Activated naive CD4-positive, alpha-beta T cell treated with anti-CD3 and anti-CD28 coated beads, Interleukin-2, amount 50 U/mL, for 72 hours (primary cell): Measurements from ENCODE around the gene PTPN4. TPM values are rescaled to one million over a fixed set of nuclear protein-coding genes. Genes with fewer than 3 reads are reported as not detected.

Source experiments
- ATAC-seq, 2 donors: fragments of 150-1000 bp; cut with Tn5 transposase; 2 replicates each; pipeline ENCODE4 v1.10.0; 2021; ENCODE audit warnings: mild to moderate bottlenecking in 2 of 2, moderate library complexity in 2 of 2
- DNase-seq, 2 donors: peaks; one replicate each; pipeline ENCODE4 v3.0.0; 2021 to 2022; ENCODE audit warnings: low spot score in 2 of 2
- H3K27ac Mint-ChIP-seq, 2 donors: one replicate each; pipeline ENCODE4 v1.8.0; 2022; ENCODE audit warnings: mild to moderate bottlenecking in 2 of 2, mixed read lengths in 2 of 2
- H3K36me3 Mint-ChIP-seq, 2 donors: one replicate each; pipeline ENCODE4 v1.8.0; 2022; ENCODE audit warnings: mixed read lengths in 2 of 2
- H3K9me3 Mint-ChIP-seq, 2 donors: one replicate each; pipeline ENCODE4 v1.8.0; 2022; ENCODE audit warnings: mixed read lengths in 2 of 2
- total RNA-seq, 2 donors: library from RNA; stranded (reverse); gene quantifications; one replicate each; pipeline ENCODE4 v1.2.3, GENCODE V29; 2022

PTPN4 gene
- total RNA-seq, 2 donors from 2014 or later, result 27.3 to 32.9 TPM

GRCh38 chr2:119749477-119750012 lies 10.2 kb upstream of the PTPN4 start:
- DNase-seq (no peak), ATAC-seq (no peak)
- no peak overlapping the region for H3K27ac Mint-ChIP-seq
- H3K9me3 Mint-ChIP-seq, result no peaks in the 10 kb centered on the region
- H3K36me3 Mint-ChIP-seq, result no peaks in the 10 kb centered on the region

DNA sequence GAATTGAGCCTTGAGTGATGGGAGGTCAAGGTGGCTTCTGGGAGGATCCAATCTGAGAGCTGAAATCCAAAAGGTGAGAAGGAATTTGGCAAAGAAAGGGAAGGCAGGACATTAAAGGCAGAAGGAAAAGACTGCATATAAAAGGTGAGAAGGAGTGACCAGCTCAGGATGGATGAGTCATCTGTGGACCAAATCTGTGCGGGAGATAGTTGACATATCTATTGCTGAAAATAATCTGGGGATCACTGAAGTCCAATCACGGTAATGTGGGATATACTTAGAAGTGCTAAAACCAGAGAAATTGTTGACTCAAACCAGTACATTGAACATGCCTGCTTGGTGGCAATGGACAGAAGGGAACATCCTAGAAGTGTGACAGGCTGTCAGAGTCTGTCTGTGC lies 8.0 kb upstream of the PTPN4 start:
- no peaks in the 10 kb centered on the region for H3K9me3 Mint-ChIP-seq
- no peak overlapping the region for H3K27ac Mint-ChIP-seq
- DNase-seq (no peak), ATAC-seq (no peak)
- no peaks in the 10 kb centered on the region for H3K36me3 Mint-ChIP-seq

DNA sequence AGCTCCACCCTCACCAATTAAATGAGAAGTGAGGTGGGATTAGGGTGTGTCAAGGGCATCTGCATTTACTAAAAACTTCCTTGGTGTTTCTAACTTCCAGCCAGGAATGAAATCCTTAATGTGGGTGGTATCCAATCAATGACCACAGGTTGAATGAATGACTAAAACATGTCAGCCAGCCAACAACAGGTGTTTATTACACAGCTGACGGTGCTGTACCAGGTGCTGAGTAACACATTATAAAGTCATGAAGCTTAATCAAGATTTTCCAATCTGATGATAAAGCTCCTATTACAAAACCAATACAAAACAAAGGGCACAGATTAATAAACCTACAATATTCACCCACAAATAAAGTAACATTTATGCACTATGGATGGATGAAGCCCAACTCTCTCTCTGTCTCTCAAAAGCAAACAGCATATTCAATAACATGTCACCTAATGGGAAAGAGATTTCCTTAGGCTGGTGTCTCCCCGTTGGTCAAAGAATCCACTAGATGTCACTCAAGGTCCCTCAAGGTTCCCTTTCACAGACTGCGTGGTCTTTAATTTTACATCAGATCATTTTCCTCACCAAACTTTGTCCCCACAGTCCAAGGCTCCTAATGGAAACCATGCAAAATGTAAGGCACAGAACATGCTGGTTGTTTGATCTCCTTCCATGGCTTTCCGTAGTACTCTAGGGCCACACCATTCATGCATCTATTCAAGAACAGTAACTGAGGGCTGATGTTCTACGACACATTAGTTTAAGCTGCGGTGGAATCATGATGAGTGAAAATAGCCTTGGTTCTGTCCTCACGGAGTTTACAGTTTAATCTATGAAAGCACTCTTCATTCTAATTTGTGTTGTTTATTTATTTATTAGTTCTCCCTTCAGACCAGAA lies 6.4 kb upstream of the PTPN4 start:
- Mint-ChIP-seq H3K27ac (no peak overlapping the region), H3K36me3 (no peaks in the 10 kb centered on the region), H3K9me3 (no peaks in the 10 kb centered on the region)
- no peak for DNase-seq
- ATAC-seq, result peak; percentile 38 to 71

DNA sequence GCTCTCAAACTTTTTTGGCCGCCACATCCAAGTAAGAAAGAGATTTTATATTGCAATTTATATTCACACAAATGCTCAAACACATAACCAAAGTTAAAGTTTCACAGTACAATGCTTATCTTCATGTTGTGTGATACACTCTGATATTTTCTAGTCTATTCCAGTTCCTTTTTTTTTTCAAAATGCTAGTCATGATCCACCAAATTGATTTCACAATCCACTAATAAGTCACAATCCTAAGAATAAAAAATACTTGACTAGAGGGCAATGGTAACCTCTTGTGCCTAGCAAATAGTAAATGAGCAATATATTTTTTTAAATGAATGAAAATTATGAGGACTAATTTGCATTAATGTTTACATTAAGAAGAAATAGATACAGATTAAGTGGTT lies 5.8 kb upstream of the PTPN4 start:
- Mint-ChIP-seq H3K9me3 (no peaks in the 10 kb centered on the region), H3K36me3 (no peaks in the 10 kb centered on the region), H3K27ac (no peak overlapping the region)
- DNase-seq, result no peak
- no peak for ATAC-seq

- no peak for DNase-seq
- no peaks in the 10 kb centered on the region for H3K9me3 Mint-ChIP-seq
- no peak for ATAC-seq
- no peak overlapping the region for H3K27ac Mint-ChIP-seq
- peaks cover 2 to 7% of the 10 kb centered on the region in 2 donors for H3K36me3 Mint-ChIP-seq
Observed at GRCh38 chr2:119755906-119756305, 3.8 kb upstream of the PTPN4 start.

GRCh38 chr2:119756837-119757236 lies 2.9 kb upstream of the PTPN4 start:
- no peaks in the 10 kb centered on the region for H3K9me3 Mint-ChIP-seq
- DNase-seq (peak; percentile 20 to 60), ATAC-seq (peak; percentile 14 to 28)
- peak overlapping the region in 1 of 2 donors; percentile 40 for H3K27ac Mint-ChIP-seq
- H3K36me3 Mint-ChIP-seq, result peaks cover 6 to 10% of the 10 kb centered on the region in 2 donors

DNA sequence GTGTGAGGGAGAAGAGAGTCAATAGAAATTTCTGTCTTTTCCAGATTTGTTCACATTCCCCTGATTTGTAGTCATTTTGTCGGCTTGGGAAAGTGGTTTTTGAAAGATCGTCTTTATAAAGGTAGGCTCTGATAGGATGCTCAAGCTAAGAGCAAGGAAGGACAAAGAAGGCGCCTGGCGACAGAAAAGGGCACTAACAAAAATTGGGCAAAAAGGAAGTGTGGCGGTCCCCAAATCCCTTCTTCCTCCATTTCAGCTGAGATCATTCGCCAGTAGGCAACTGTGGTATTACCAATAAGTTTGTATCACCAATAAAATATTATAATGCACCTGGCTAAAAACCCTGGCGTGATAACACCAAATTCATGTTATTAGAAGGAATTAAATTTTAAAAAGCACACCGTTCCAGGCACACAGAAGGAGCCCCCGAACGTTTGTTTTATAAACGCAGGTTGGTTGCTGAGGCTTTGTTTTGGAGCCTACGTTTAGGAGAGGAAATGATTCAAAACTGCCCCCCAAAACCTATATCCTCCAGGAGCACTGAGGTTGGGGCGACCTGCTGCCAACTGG lies 756 bp upstream of the PTPN4 start:
- Mint-ChIP-seq H3K9me3 (no peaks in the 10 kb centered on the region), H3K27ac (peak overlapping the region in 1 of 2 donors; percentile 90), H3K36me3 (peaks cover 6 to 10% of the 10 kb centered on the region in 2 donors)
- no peak for DNase-seq
- no peak for ATAC-seq

DNA sequence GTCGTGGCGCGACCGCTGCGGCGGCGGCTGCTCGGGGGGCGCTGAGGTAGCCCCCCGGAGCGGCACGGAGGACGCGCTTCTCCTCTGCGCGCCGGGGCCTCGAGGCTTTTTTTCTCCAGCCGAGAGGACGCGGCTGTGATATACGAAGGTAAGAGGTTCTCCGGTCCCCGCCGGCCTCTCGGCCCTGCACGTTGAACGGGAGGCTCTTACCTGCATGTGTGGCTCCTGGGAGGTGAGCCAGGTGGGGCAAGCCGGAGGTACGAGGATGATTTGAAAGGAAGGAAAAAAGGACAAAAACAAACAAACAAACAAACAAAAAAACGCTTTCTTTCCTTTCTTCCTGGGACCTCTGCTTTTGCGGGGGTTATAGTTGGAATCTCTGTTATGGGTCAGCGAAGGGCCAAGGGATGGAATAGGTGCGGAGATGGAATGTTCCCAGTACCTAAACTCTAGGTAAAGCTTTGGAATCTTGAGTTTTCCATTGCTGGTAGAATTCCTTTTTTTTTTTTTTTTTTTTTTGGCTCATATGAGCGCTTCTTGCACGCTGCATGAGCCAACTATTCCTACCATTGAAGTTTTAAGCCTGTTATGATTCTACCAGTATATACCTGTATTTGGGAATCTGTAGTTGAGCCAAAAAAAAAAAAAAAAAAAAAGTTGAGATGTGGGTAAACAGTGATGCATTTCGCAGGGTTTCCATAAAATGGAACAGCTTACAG lies 674 bp downstream of the PTPN4 start:
- H3K36me3 Mint-ChIP-seq, result peaks cover 6 to 10% of the 10 kb centered on the region in 2 donors
- peak; percentile 0 to 10 for ATAC-seq
- peak overlapping the region; percentile 89 to 90 for H3K27ac Mint-ChIP-seq
- H3K9me3 Mint-ChIP-seq, result no peaks in the 10 kb centered on the region
- DNase-seq, result peak in 1 of 2 donors; percentile 45

- H3K27ac Mint-ChIP-seq, result peak overlapping the region; percentile 89 to 90
- H3K36me3 Mint-ChIP-seq, result peaks cover 6 to 10% of the 10 kb centered on the region in 2 donors
- ATAC-seq (no peak), DNase-seq (no peak)
- no peaks in the 10 kb centered on the region for H3K9me3 Mint-ChIP-seq
Observed at GRCh38 chr2:119760956-119761275, 1.2 kb downstream of the PTPN4 start.

GRCh38 chr2:119764832-119765231 lies 5.1 kb downstream of the PTPN4 start:
- DNase-seq, result no peak
- H3K36me3 Mint-ChIP-seq, result peaks cover 6 to 10% of the 10 kb centered on the region in 2 donors
- H3K9me3 Mint-ChIP-seq, result no peaks in the 10 kb centered on the region
- no peak overlapping the region for H3K27ac Mint-ChIP-seq
- no peak for ATAC-seq

- no peak overlapping the region for H3K27ac Mint-ChIP-seq
- peaks cover 6 to 7% of the 10 kb centered on the region in 2 donors for H3K36me3 Mint-ChIP-seq
- ATAC-seq (no peak), DNase-seq (no peak)
- no peaks in the 10 kb centered on the region for H3K9me3 Mint-ChIP-seq
Observed at GRCh38 chr2:119765433-119766002, 5.8 kb downstream of the PTPN4 start.

- no peak for DNase-seq
- Mint-ChIP-seq H3K27ac (no peak overlapping the region), H3K9me3 (no peaks in the 10 kb centered on the region), H3K36me3 (no peaks in the 10 kb centered on the region)
- ATAC-seq, result no peak
Observed at GRCh38 chr2:119766944-119767343, 7.2 kb downstream of the PTPN4 start.

GRCh38 chr2:119768742-119769141 lies 9.0 kb downstream of the PTPN4 start:
- Mint-ChIP-seq H3K36me3 (peaks cover 0 to under 1% of the 10 kb centered on the region in 2 donors), H3K27ac (no peak overlapping the region), H3K9me3 (no peaks in the 10 kb centered on the region)
- no peak for ATAC-seq
- DNase-seq, result no peak

GRCh38 chr2:119769645-119770044 lies 9.9 kb downstream of the PTPN4 start:
- no peak overlapping the region for H3K27ac Mint-ChIP-seq
- peaks cover 4 to 9% of the 10 kb centered on the region in 2 donors for H3K36me3 Mint-ChIP-seq
- no peaks in the 10 kb centered on the region for H3K9me3 Mint-ChIP-seq
- ATAC-seq, result no peak
- no peak for DNase-seq

DNA sequence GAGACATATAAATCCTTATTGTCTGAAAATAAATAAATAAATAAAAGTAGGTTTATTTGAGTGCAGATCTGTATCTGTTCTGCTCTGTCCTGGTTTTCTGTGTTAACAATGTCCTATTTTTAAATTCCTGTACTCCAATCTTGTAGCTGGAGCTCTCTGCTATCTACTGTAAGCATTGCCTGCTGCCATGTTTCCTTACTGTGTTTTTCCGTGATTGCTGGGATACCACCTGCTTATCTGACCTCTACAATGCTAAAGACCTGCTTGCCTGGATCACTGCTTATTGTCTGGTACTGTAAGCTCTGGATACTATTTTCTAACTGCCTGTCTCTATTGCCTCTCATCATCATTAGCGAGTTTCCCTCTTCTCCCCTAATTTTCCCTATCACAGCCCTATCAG lies 11.6 kb downstream of the PTPN4 start:
- DNase-seq (no peak), ATAC-seq (no peak)
- no peaks in the 10 kb centered on the region for H3K9me3 Mint-ChIP-seq
- H3K36me3 Mint-ChIP-seq, result peaks cover 4 to 9% of the 10 kb centered on the region in 2 donors
- H3K27ac Mint-ChIP-seq, result no peak overlapping the region

DNA sequence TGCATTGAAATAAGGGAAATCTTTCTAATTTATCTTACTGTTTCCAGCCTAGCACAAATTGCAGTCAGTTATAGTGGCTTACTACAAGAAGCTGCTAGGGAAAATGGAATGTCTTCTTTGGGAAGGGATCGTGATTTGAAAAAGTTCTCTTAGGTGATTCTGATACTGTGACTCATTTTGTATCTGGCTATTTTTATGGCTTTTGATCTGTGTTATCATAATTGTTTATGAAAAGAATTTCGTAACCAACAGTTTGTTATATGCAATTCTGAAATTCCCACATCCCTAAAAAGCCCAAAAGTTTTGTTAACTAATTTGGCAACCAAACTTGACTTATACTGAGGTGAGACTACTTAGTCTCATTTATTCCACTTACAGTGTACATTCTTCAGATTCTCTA lies 12.4 kb downstream of the PTPN4 start:
- no peak overlapping the region for H3K27ac Mint-ChIP-seq

GRCh38 chr2:119772767-119773166 lies 13.0 kb downstream of the PTPN4 start:
- H3K27ac Mint-ChIP-seq, result no peak overlapping the region
- ATAC-seq, result peak; percentile 51 to 65

More for the DNA sequence above, 12.4 kb downstream of the PTPN4 start:
- H3K36me3 Mint-ChIP-seq, result peaks cover 4 to 9% of the 10 kb centered on the region in 2 donors
- ATAC-seq (no peak), DNase-seq (no peak)
- H3K9me3 Mint-ChIP-seq, result no peaks in the 10 kb centered on the region

More at GRCh38 chr2:119772767-119773166, 13.0 kb downstream of the PTPN4 start:
- no peaks in the 10 kb centered on the region for H3K9me3 Mint-ChIP-seq
- H3K36me3 Mint-ChIP-seq, result peaks cover 4 to 9% of the 10 kb centered on the region in 2 donors
- no peak for DNase-seq
